SK-N-SH treated with all-trans-retinoic acid at 6 μM for 48 hours (cell line): ENCODE measurements around the gene PAIP2.

Source experiments
- CSRNP3 ChIP-seq: fragments of 250-450 bp; sonication (Bioruptor Pico); IDR thresholded peaks from 2 replicates; pipeline ENCODE4 v1.5.1; 2021; ENCODE audit warnings: mild to moderate bottlenecking, moderate library complexity
- GLIS3 ChIP-seq: fragments of 250-450 bp; sonication (Bioruptor Pico); IDR thresholded peaks from 2 replicates; pipeline ENCODE4 v1.5.0; 2020; ENCODE audit warnings: mild to moderate bottlenecking, moderate library complexity
- OSR1 ChIP-seq: fragments of 250-450 bp; sonication (Bioruptor Pico); IDR thresholded peaks from 2 replicates; pipeline ENCODE4 v1.8.0; 2022; ENCODE audit warnings: moderate library complexity, mild to moderate bottlenecking, inconsistent platforms
- PPARA ChIP-seq: fragments of 250-450 bp; sonication (Bioruptor Pico); IDR thresholded peaks from 2 replicates; pipeline ENCODE4 v1.5.0; 2020; ENCODE audit warnings: mild to moderate bottlenecking, borderline replicate concordance
- ZFP3 ChIP-seq: fragments of 250-450 bp; sonication (Bioruptor Pico); IDR thresholded peaks from 2 replicates; pipeline ENCODE4 v1.5.0; 2020; ENCODE audit warnings: mild to moderate bottlenecking, moderate library complexity
- ZNF565 ChIP-seq: fragments of 450-650 bp; formaldehyde crosslinking; conservative IDR thresholded peaks from 2 replicates; pipeline ENCODE4 v1.5.0; 2020; ENCODE audit warnings: low read depth, mild to moderate bottlenecking, moderate library complexity
- ZNF70 ChIP-seq: fragments of 450-650 bp; formaldehyde crosslinking; IDR thresholded peaks from 2 replicates; pipeline ENCODE4 v1.5.0; 2020; ENCODE audit warnings: mild to moderate bottlenecking, moderate library complexity

DNA sequence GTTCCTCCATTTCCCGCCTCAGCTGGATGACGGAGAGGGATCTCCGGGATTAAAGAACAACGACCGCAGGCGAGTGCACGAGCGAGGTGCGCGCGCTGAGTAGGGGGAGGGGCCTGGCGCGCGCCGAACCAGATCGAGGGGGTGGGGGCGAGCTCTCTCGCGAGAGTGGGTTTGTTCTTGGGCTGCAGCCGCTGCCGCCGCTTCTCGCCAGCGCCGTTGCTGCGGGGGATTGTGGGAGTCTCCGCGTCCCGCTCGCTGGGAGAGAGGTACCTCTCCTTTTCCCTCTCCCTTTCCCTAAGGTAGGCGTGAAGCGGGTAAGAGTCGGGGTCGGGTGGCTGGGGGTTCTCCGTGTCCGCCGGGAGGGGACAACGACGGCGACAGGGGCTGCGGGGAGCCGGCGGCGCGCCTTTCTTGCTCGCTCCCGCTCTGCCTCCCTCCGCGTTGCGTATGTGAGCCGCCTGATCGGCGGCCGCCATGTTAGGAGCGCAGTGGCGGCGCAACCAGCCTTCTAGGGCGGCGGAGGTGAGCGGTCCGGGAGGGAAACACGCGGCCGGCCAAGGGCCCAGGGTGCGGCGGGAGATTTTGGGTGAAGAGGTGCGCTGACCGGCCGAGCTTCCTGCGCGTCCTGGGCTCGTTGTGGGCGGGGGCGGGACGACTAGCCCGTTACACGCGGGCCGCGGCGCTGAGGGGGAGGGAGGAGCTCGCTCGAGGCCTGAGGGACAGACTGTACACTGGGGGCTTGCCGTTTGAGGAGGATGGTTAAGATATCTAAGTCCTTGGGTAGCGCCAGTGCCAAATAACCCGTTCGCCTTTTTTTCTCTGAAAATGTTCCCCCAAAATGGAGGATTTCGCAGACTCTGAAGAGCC is 47.9 kb upstream of the PAIP2 start, which contains the start of gene MATR3:
- TF ChIP-seq ZFP3 (CRISPR knock-in tag) (no peak), GLIS3 (CRISPR knock-in tag) (no peak), PPARA (CRISPR knock-in tag) (no peak), OSR1 (CRISPR knock-in tag) (no peak), ZNF565 (CRISPR knock-in tag) (no peak), CSRNP3 (CRISPR knock-in tag) (no peak), ZNF70 (CRISPR knock-in tag) (no peak; the same call in 1 of the 2 replicates)
